ENCODE data around the gene TTC21B. TPM values are rescaled to one million over a fixed set of nuclear protein-coding genes. Genes with fewer than 3 reads are reported as not detected.

Gene TTC21B
- total and polyA plus RNA-seq, 4 donors = 21.3 to 79.2 (median 28.7) TPM

- H3K4me1 ChIP-seq (ENCODE audit: control insufficient read depth, insufficient read depth, low read length) = no peaks in the 10 kb centered on the region
- no peak for DNase-seq (ENCODE audit: low read depth in 4 of 6, low spot score in 6 of 6)
- H3K27me3 ChIP-seq (ENCODE audit: control insufficient read depth, insufficient read depth, low read length) = no peaks in the 10 kb centered on the region
- H3K27ac ChIP-seq (ENCODE audit: low read depth, low read length) = no peak overlapping the region
- H3K9me3 ChIP-seq (ENCODE audit: control insufficient read depth, insufficient read depth, low read length) = no peaks in the 10 kb centered on the region
- WGBS (ENCODE audit: insufficient coverage) = 100% methylated on average over 3 of the region's 4 CpGs
- H3K36me3 ChIP-seq (ENCODE audit: control insufficient read depth, insufficient read depth, low read length) = no peaks in the 10 kb centered on the region
- H3K4me3 ChIP-seq (ENCODE audit: low read depth, low read length) = no peak overlapping the region
Measured at GRCh38 chr2:165833156-165833555, 120.4 kb downstream of the TTC21B start.

GRCh38 chr2:165827921-165828276 is 125.7 kb downstream of the TTC21B start:
- Histone ChIP-seq H3K27ac (ENCODE audit: low read depth, low read length) (no peak overlapping the region), H3K27me3 (ENCODE audit: control insufficient read depth, insufficient read depth, low read length) (no peaks in the 10 kb centered on the region), H3K4me3 (ENCODE audit: low read depth, low read length) (no peak overlapping the region), H3K4me1 (ENCODE audit: control insufficient read depth, insufficient read depth, low read length) (no peaks in the 10 kb centered on the region), H3K36me3 (ENCODE audit: control insufficient read depth, insufficient read depth, low read length) (no peaks in the 10 kb centered on the region), H3K9me3 (ENCODE audit: control insufficient read depth, insufficient read depth, low read length) (no peaks in the 10 kb centered on the region)
- DNase-seq (ENCODE audit: low read depth in 4 of 6, low spot score in 6 of 6) = no peak
- WGBS (ENCODE audit: insufficient coverage) = 100% methylated on average over 1 of the region's 1 CpG

- Histone ChIP-seq H3K36me3 (ENCODE audit: control insufficient read depth, insufficient read depth, low read length) (no peaks in the 10 kb centered on the region), H3K27me3 (ENCODE audit: control insufficient read depth, insufficient read depth, low read length) (no peaks in the 10 kb centered on the region), H3K4me3 (ENCODE audit: low read depth, low read length) (no peak overlapping the region), H3K4me1 (ENCODE audit: control insufficient read depth, insufficient read depth, low read length) (no peaks in the 10 kb centered on the region), H3K27ac (ENCODE audit: low read depth, low read length) (no peak overlapping the region), H3K9me3 (ENCODE audit: control insufficient read depth, insufficient read depth, low read length) (no peaks in the 10 kb centered on the region)
- DNase-seq (ENCODE audit: low read depth in 4 of 6, low spot score in 6 of 6) = peak in 1 of 6 donors; percentile 5
- WGBS (ENCODE audit: insufficient coverage) = no CpG with 5 or more reads among the region's 3 CpGs
Measured at GRCh38 chr2:165827016-165827920, 126.3 kb downstream of the TTC21B start.

DNA sequence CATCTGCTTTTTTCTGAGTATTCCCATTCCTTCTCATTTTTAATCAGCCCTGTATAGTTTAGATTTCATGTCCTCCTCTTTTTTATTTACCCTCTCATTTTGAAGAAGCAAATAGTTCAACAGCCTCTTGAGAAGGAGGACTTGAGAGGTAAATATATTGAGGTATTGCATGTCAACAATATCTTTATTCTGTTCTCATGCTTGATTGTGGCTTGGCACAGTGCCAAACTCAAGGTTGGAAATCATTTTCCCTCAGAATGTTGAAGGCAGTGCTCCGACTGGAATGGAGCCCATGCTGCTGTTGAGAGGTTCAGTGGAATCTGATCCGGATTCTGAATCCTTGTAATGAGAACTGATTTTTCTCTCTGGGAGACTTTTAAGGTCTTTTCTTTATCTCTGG is 128.5 kb downstream of the TTC21B start:
- 7% methylated on average over 2 of the region's 2 CpGs for WGBS (ENCODE audit: insufficient coverage)
- DNase-seq (ENCODE audit: low read depth in 4 of 6, low spot score in 6 of 6) = peak in 2 of 6 donors; percentile 38 to 53
- no peaks in the 10 kb centered on the region for H3K27me3 ChIP-seq (ENCODE audit: control insufficient read depth, insufficient read depth, low read length)
- H3K36me3 ChIP-seq (ENCODE audit: control insufficient read depth, insufficient read depth, low read length) = no peaks in the 10 kb centered on the region
- H3K9me3 ChIP-seq (ENCODE audit: control insufficient read depth, insufficient read depth, low read length) = no peaks in the 10 kb centered on the region
- no peak overlapping the region for H3K27ac ChIP-seq (ENCODE audit: low read depth, low read length)
- no peaks in the 10 kb centered on the region for H3K4me1 ChIP-seq (ENCODE audit: control insufficient read depth, insufficient read depth, low read length)
- H3K4me3 ChIP-seq (ENCODE audit: low read depth, low read length) = no peak overlapping the region

Other genes with a start within 250 kb of the TTC21B start
- gene GALNT3, start 159.5 kb downstream of the TTC21B start, total RNA-seq = 10 to 100 TPM in 1 of 2 donors, 1 to 10 TPM in 1; 6.7 to 14.0 TPM
- 10 to 100 TPM in 1 of 2 donors, 1 to 10 TPM in 1; 7.5 to 12.4 TPM for gene GALNT3, start 159.5 kb downstream of the TTC21B start, polyA plus RNA-seq (ENCODE audit: insufficient read length in 2 of 2)
- 100 to 1,000 TPM in 1 of 2 donors, 10 to 100 TPM in 1; 34.9 to 119 TPM for gene SCN1A, start 174.2 kb upstream of the TTC21B start, total RNA-seq
- 10 to 100 TPM; 51.8 to 68.4 TPM for gene SCN1A, start 174.2 kb upstream of the TTC21B start, polyA plus RNA-seq (ENCODE audit: insufficient read length in 2 of 2)

All from spinal cord (tissue), 10 donors.